Limb (tissue), 2 donors: ENCODE data around the gene RHOXF1.
"Not testable (repeated sequence)": the region's sequence is repeated elsewhere in the genome, so short reads cannot be mapped to it uniquely, and the experiment has no call there.

ENCODE experiments used
- DNase-seq, 2 donors: peaks; one replicate each; pipeline ENCODE4 v3.0.0-alpha.2; 2016; ENCODE audit errors: extremely low spot score in 2 of 2

RHOXF1 gene

DNA sequence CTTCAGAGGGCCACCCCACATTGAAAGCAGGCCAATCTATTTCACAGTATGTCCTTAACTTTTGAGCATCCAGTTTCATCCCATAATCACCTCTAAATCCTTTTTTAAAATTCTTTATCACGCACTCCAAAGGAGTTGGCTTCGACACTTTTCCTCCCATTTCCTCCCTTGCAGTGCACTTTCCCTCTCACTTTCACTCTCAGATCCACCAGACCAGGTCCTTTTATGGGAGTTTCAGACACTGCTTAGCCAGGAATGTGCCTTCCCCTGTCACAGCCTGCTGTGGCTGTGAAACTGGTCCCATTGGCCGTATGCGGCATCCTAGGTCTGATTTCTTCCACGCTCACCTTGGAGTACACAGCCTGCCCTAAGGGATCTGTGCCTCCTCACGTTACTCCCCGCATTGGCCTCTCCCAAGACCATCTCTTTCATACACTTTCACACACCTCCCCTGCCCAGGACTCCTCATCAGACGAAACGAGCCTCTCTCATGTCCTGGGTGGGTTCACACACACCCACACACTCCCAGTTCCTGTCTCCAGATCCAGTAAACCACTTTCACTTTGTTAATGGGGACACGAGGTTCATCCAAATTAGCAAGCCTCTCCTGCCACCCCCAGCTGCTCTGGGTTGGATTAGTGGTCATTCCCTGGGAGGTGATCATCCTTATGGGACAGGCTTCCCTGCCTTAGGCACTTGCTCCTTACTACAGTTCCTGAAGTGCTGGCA is 28.3 kb downstream of the RHOXF1 start:
- no peak for DNase-seq

DNA sequence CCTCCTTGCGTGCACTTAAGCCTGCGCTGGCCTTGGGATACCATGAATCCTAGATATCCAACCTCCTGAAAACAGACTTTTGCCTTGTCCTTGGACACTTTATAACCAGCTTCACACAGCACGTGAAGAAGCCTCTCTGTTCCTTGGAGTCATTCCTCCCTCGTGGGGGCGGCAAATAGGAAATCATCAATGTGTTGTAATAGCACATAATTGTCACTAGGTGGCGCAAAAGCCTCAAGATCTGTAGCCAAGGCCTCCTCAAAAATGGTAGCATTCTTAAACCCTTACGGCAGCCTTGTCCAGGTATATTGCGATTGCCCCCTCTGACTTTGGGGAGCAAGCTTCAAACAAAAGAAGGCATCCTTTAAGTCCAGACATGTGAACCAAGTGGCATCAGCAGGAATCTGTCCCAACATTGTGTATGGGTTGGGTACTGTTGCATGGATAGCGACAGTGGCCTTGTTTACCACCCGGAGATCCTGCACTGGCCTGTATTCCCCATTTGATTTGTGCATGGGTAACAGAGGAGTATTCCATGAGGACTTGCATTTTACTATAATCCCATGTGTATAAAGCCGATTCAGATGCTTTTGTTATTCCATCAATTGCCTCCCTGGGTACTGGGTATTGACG is 30.0 kb downstream of the RHOXF1 start:
- DNase-seq = not testable (repeated sequence)

DNA sequence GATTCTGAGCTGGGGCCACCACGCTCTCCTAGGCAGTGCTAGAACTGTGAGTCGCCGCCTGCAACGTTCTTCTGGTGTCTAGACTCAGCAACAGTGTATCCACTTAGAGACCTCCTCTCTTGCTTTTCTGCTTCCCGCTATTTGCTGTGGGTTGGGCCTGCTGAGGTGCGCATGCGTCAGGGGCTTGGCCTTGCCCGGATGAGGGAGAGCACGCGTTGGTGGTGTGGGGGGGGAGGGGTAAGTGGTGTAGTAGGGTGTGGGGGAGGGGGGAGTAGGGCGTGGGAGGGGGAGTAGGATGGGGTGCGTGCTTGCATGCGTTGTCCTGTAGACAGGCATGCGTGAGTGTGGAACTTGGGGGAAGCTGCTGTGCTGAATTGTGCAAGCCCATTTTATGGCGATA is 38.1 kb downstream of the RHOXF1 start, which contains the start of gene RHOXF2B:
Gene RHOXF2B (minus strand): TSS at position 101 of the 400 bp plus-strand sequence. CDS start 138 bp downstream, outside the sequence.
- DNase-seq = not testable (repeated sequence)

DNA sequence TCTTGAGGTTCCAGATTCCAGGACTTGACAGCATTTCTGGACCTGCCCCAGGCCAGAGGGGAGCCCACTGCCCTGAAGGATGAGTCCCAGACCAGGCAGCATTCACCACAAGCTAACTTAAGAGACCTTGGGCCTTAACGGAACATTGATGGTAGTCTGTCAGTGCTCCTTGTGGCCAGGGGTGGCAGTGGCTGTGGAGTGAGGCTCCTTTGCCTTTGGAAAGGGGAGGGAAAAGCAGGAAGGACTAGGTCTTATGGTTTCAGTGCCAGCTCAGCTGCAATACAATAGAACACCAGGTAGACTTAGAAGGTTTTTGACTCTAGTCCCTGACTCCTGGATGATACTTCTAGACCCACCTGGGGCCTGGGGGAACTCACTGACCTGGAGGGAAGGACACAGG is 49.5 kb downstream of the RHOXF1 start:
- not testable (repeated sequence) for DNase-seq
